NB4 (cell line): Measurements from ENCODE around the gene SSC5D.

Source experiments
- MAX ChIP-seq: IDR thresholded peaks from 2 replicates; pipeline ENCODE4 v1.6.1; 2011; ENCODE audit warnings: low read depth, low read length
- MYC ChIP-seq: IDR thresholded peaks from 2 replicates; pipeline ENCODE4 v1.6.1; 2011; ENCODE audit warnings: low read depth, low read length
- POLR2A ChIP-seq: IDR thresholded peaks from 2 replicates; pipeline ENCODE4 v1.6.1; 2011; ENCODE audit warnings: mild to moderate bottlenecking; ENCODE audit not compliant: insufficient read length; ENCODE audit errors: extremely low read depth
- TF ChIP-seq, protein P1 (sequence below): IDR thresholded peaks from one replicate; pipeline ENCODE4 v1.5.1; 2012; ENCODE audit warnings: low read depth, low read length

DNA sequence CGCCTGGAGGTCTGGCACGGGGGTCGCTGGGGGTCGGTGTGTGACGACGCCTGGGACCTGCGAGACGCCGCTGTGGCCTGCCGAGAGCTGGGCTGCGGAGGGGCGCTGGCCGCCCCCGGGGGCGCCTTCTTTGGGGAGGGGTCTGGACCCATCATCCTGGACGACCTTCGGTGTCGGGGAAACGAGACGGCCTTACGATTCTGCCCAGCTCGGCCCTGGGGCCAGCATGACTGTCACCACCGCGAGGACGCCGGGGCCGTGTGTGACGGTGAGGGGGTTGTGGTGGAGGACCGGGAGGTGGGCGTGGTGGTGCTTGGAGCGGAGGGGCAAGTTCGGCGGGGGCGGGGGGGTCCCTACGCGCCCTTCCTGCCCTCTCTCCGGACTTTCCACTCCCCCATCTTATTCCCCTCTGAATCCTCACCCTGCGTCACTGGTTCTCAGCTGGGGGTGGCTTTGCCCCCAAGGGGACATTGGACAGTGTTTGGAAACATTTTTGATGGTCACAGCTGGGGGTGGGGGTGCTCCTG lies 5.5 kb downstream of the SSC5D start:
- TF ChIP-seq POLR2A, result no peak
- TF ChIP-seq, protein P1, sequence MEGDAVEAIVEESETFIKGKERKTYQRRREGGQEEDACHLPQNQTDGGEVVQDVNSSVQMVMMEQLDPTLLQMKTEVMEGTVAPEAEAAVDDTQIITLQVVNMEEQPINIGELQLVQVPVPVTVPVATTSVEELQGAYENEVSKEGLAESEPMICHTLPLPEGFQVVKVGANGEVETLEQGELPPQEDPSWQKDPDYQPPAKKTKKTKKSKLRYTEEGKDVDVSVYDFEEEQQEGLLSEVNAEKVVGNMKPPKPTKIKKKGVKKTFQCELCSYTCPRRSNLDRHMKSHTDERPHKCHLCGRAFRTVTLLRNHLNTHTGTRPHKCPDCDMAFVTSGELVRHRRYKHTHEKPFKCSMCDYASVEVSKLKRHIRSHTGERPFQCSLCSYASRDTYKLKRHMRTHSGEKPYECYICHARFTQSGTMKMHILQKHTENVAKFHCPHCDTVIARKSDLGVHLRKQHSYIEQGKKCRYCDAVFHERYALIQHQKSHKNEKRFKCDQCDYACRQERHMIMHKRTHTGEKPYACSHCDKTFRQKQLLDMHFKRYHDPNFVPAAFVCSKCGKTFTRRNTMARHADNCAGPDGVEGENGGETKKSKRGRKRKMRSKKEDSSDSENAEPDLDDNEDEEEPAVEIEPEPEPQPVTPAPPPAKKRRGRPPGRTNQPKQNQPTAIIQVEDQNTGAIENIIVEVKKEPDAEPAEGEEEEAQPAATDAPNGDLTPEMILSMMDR, result no peak
- no peak for TF ChIP-seq MAX
- TF ChIP-seq MYC, result no peak
